Stimulated activated CD4-positive, alpha-beta T cell treated with anti-CD3 and anti-CD28 coated beads, Interleukin-2, amount 100 ng/mL, for 24 hours (primary cell): ENCODE results near the gene TAAR2.
"Not testable (repeated sequence)": the region's sequence is repeated elsewhere in the genome, so short reads cannot be mapped to it uniquely, and the experiment has no call there.

ENCODE experiments used
- DNase-seq, 2 donors: peaks; one replicate each; pipeline ENCODE4 v3.0.0-alpha.2; 2020

Gene TAAR2, protein sequence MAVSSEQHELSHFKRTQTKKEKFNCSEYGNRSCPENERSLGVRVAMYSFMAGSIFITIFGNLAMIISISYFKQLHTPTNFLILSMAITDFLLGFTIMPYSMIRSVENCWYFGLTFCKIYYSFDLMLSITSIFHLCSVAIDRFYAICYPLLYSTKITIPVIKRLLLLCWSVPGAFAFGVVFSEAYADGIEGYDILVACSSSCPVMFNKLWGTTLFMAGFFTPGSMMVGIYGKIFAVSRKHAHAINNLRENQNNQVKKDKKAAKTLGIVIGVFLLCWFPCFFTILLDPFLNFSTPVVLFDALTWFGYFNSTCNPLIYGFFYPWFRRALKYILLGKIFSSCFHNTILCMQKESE

DNA sequence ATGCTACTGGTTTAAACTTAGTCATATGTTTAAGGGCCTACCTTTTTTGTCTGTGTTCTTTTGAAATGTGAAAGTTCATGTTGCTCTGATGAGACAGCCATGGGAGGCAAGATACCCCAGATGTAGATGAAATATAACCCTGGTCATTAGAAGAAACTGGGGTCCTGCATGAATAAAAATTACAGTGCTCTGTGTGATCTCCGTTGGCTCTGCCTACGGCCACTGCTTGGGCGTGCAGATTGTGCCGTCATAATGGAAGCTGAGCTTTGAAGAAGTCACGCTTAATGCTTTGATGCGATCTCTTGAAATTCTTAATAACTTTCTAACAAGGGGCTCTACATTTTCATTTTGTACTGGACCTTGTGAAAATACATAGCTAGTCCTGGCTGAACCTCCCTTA is at the start of gene TAAR2:
TSS of gene TAAR2 (minus strand) at position 101 of the 400 bp plus-strand sequence. CDS start at position 101, 0 bp downstream.
- DNase-seq, result no peak

GRCh38 chr6:132673376-132674094 is 49.5 kb upstream of the TAAR2 start:
- DNase-seq, result no peak

GRCh38 chr6:132671295-132671694 is 47.2 kb upstream of the TAAR2 start:
- DNase-seq, result no peak

GRCh38 chr6:132669690-132670291 is 45.7 kb upstream of the TAAR2 start:
- DNase-seq, result no peak

DNA sequence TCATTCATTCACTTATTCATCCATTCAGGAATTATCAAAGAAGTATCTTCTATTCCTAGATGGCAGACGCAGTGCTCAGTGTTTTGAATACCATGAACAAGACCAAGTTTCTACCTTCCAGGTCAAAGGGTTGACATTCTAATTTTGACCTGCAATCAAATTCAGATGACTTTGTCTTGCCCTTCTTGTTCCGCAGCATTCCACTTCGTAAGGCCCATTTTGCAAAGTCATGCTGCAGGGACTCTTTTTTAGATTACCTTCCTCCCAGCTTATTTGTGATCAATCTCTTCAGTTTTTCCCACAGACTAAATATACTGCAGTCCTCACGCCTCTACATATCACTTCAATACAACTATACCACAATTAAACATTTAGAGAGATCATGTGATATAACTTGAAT is 42.0 kb upstream of the TAAR2 start:
- no peak for DNase-seq

- no peak for DNase-seq
These were observed 40.4 kb upstream of the TAAR2 start for GRCh38 chr6:132664309-132665034.

DNA sequence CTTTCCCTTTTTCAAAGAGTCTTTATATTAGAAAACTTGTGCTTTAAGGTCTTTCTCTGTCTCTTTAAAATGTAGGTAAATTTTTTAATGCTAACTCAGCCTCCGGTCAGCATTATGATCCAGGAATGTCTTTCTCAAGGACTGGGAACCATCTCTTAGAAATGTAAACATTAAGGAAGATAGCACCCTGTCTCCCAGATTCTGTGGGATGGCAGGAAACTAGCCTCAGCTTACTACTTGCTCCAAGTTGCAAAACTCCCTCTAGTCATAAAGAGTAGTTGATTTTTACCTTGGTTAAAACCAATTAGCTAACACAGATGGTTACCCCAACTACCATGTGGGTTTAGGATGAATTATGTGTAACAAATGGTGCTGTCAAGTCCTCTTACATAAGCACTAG is 39.6 kb upstream of the TAAR2 start:
- no peak for DNase-seq

- no peak for DNase-seq
These were observed 37.8 kb upstream of the TAAR2 start for GRCh38 chr6:132661906-132662305.

GRCh38 chr6:132659082-132659481 is 35.0 kb upstream of the TAAR2 start, which contains the start of gene TAAR1:
TAAR1 (minus strand) TSS chr6:132659182; CDS start chr6:132646003, 13,179 bp downstream.
- DNase-seq, result no peak

- DNase-seq, result no peak
These were observed 27.0 kb upstream of the TAAR2 start for GRCh38 chr6:132651062-132651461.

- DNase-seq, result no peak
These were observed 26.4 kb upstream of the TAAR2 start for GRCh38 chr6:132650429-132650828.

DNA sequence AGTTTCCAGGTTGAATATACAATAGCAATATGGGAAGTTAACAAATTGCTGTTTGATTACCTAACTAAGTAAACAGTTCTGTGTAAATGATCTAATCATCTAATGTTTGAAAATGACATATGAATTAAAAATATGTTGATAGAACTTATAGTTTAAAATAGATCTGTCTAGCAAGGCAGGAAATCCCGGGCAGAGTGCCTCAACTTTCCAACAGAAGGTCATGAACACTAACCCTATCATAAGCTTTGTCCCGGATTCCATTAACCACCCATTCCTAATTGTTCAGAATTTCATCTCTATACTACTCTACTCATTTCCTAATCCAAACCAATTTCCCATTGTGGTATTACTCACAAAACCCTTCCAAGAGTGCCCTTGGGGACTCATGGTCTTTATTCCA is 24.8 kb upstream of the TAAR2 start:
- DNase-seq, result no peak

DNA sequence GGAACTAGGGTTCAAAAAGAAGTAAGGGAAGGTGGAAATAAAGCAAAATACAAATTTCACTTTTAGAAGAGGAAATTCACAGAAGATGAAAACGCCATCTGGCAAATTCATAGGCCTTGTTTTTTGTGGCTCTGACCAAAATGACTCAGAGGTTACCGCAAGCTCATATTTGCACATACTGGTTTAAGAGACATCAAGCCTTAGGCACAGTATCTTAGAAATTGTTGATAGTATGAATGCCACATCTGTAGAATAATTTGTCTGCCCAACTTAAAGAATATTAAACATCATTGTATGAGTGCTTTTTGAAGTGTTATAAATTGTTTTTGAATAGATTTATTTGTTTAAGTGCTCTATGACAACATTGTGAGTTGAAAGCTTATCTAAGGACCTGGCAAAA is 24.3 kb upstream of the TAAR2 start:
- no peak for DNase-seq

GRCh38 chr6:132643547-132643946 is 19.5 kb upstream of the TAAR2 start:
- no peak for DNase-seq

GRCh38 chr6:132637135-132637534 is 13.1 kb upstream of the TAAR2 start:
- not testable (repeated sequence) for DNase-seq

DNA sequence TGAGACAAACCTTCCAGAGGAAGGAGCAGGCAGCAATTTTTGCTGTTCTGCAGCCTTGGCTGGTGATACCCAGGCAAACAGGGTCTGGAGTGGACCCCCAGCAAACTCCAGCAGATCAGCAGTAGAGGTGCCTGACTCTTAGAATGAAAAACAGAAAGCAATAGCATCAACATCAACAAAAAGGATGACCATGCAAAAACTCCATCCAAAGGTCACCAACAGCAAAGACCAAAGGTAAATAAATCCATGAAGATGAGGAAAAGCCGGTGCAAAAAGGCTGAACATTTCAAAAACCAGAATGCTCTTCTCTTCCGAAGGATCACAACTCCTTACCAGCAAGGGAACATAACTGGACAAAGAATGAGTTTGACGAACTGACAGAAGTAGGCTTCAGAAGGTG is 11.8 kb upstream of the TAAR2 start:
- DNase-seq, result not testable (repeated sequence)

- not testable (repeated sequence) for DNase-seq
These were observed 11.2 kb upstream of the TAAR2 start for GRCh38 chr6:132635288-132635687.

- no peak for DNase-seq
These were observed 10.7 kb upstream of the TAAR2 start for GRCh38 chr6:132634796-132635195.

GRCh38 chr6:132633362-132633761 is 9.3 kb upstream of the TAAR2 start:
- DNase-seq, result no peak

- DNase-seq, result no peak
These were observed 799 bp downstream of the TAAR2 start for GRCh38 chr6:132623106-132623845.

DNA sequence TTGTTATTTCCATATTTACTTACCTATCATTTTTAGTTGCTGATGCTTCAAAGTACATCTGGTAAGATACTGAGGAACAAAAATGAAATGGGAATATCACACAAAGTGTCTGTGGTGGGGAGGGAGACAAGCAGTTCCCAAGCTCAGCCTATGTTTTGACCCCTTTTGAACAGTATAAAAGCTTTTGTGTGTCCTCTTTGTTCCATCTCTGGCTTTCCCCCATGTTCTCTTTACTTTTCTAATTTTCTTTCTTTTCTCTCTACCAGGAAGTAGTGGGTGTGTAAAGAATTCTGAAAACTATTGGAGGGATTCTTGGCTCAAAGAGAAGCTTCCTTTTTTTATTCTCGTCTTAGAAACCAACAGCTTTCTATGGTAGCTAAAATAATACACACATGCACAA is 7.4 kb downstream of the TAAR2 start:
- DNase-seq, result no peak

DNA sequence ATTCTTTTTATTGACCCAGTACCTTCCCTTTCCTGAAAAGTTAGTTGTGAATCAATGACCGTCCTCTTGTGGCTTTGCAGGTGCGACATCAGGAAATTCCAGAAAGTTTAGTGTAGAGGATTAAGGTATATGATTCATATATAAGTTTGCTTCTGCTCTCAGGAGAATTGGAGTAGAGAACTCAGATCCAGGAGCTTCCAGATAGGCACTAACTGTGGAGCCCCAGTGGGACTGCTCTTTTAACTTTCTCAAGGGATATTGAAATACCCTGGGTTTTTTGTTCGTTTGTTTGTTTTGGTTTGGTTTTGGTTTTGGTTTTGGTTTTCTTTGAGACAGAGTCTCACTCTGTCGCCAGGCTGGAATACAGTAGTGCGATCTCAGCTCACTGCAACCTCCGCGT is 9.5 kb downstream of the TAAR2 start:
- no peak for DNase-seq
